Mesenchymal stem cell (in vitro differentiated cells and primary cell): ENCODE results near the gene ACSS1.

ENCODE experiments used
- DNase-seq: peaks from one replicate; pipeline ENCODE4 v3.0.0-alpha.2; 2013
- H2AFZ ChIP-seq: one replicate; pipeline ENCODE4 v1.6.1; 2013; ENCODE audit warnings: low read depth, mild to moderate bottlenecking, control low read depth, inconsistent platforms, low read length, moderate library complexity
- H2AK5ac ChIP-seq: 2 replicates; pipeline ENCODE4 v1.6.1; 2013; ENCODE audit warnings: low read length, moderate library complexity, mild to moderate bottlenecking, inconsistent platforms; ENCODE audit not compliant: severe bottlenecking
- H2BK120ac ChIP-seq: one replicate; pipeline ENCODE4 v1.6.1; 2013; ENCODE audit warnings: low read depth, mild to moderate bottlenecking, inconsistent platforms, low read length, moderate library complexity
- H2BK12ac ChIP-seq, 2 experiments: one replicate each; pipeline ENCODE4 v1.6.1; 2013; ENCODE audit warnings: inconsistent platforms in 2 of 2, low read length in 2 of 2, mild to moderate bottlenecking in 2 of 2, moderate library complexity in 2 of 2, control low read depth in 1 of 2
- H2BK15ac ChIP-seq: one replicate; pipeline ENCODE4 v1.6.1; 2013; ENCODE audit warnings: mild to moderate bottlenecking, low read depth, inconsistent platforms; ENCODE audit not compliant: poor library complexity, severe bottlenecking
- H2BK5ac ChIP-seq: 2 replicates; pipeline ENCODE4 v1.6.1; 2013; ENCODE audit warnings: low read depth, mild to moderate bottlenecking, low read length, control low read depth, inconsistent platforms; ENCODE audit not compliant: poor library complexity, severe bottlenecking
- H3K14ac ChIP-seq, 2 experiments: one replicate each; pipeline ENCODE4 v1.6.1; 2013; ENCODE audit warnings: inconsistent platforms in 2 of 2, low read length in 2 of 2, control low read depth in 1 of 2, mild to moderate bottlenecking in 1 of 2, moderate library complexity in 1 of 2
- H3K18ac ChIP-seq, 2 experiments: one replicate each; pipeline ENCODE4 v1.6.1; 2013; ENCODE audit warnings: inconsistent platforms in 2 of 2, low read length in 2 of 2, control low read depth in 1 of 2, low read depth in 1 of 2, mild to moderate bottlenecking in 1 of 2
- H3K23ac ChIP-seq, 2 experiments: one replicate each; pipeline ENCODE4 v1.6.1; 2013; ENCODE audit warnings: inconsistent platforms in 2 of 2, low read length in 2 of 2, mild to moderate bottlenecking in 2 of 2, moderate library complexity in 2 of 2, control low read depth in 1 of 2
- H3K27ac ChIP-seq: 2 replicates; pipeline ENCODE4 v1.5.1; 2013; ENCODE audit warnings: mild to moderate bottlenecking, moderate library complexity, low read length, control low read depth, inconsistent platforms; ENCODE audit not compliant: poor library complexity, severe bottlenecking
- H3K27me3 ChIP-seq, 2 experiments: 2 replicates each; pipeline versions ENCODE4 v1.6.1 to v1.7.0; 2013; ENCODE audit warnings: low read length in 2 of 2, mild to moderate bottlenecking in 2 of 2, moderate library complexity in 2 of 2, control low read depth in 1 of 2, inconsistent platforms in 1 of 2; ENCODE audit not compliant: control insufficient read depth in 1 of 2, insufficient read depth in 1 of 2
- H3K36me3 ChIP-seq, 2 experiments: 2 replicates each; pipeline versions ENCODE4 v1.6.1 to v1.7.0; 2013; ENCODE audit warnings: low read length in 2 of 2, control low read depth in 1 of 2, inconsistent platforms in 1 of 2, low read depth in 1 of 2, mild to moderate bottlenecking in 1 of 2; ENCODE audit not compliant: insufficient read depth in 2 of 2, control insufficient read depth in 1 of 2
- H3K4ac ChIP-seq, 2 experiments: one replicate each; pipeline ENCODE4 v1.6.1; 2013; ENCODE audit warnings: inconsistent platforms in 2 of 2, low read length in 2 of 2, mild to moderate bottlenecking in 2 of 2, moderate library complexity in 2 of 2, control low read depth in 1 of 2, low read depth in 1 of 2
- H3K4me1 ChIP-seq: 2 replicates; pipeline ENCODE4 v1.6.1; 2013; ENCODE audit warnings: low read depth, low read length, control low read depth; ENCODE audit not compliant: control insufficient read depth, insufficient read depth
- H3K4me2 ChIP-seq: 2 replicates; pipeline ENCODE4 v1.6.1; 2013; ENCODE audit warnings: low read length, mild to moderate bottlenecking, inconsistent platforms; ENCODE audit not compliant: poor library complexity, severe bottlenecking
- H3K4me3 ChIP-seq, 2 experiments: 2 replicates each; pipeline versions ENCODE4 v1.5.1 to v1.7.0; 2013; ENCODE audit warnings: low read length in 2 of 2, mild to moderate bottlenecking in 2 of 2, control low read depth in 1 of 2, low read depth in 1 of 2; ENCODE audit not compliant: insufficient read depth in 1 of 2
- H3K79me1 ChIP-seq: replicated peaks from 2 replicates; pipeline ENCODE4 v1.6.1; 2013; ENCODE audit warnings: mild to moderate bottlenecking, control low read depth, low read length, inconsistent platforms; ENCODE audit not compliant: poor library complexity, severe bottlenecking
- H3K9ac ChIP-seq: 2 replicates; pipeline ENCODE4 v1.7.0; 2013; ENCODE audit warnings: mild to moderate bottlenecking, low read length, moderate library complexity
- H3K9me3 ChIP-seq: 2 replicates; pipeline ENCODE4 v1.7.0; 2013; ENCODE audit warnings: mild to moderate bottlenecking, low read length; ENCODE audit not compliant: control insufficient read depth
- H4K8ac ChIP-seq: one replicate; pipeline ENCODE4 v1.6.1; 2013; ENCODE audit warnings: inconsistent platforms, mild to moderate bottlenecking, low read length, moderate library complexity
- H4K91ac ChIP-seq: one replicate; pipeline ENCODE4 v1.6.1; 2013; ENCODE audit warnings: mild to moderate bottlenecking, low read length, inconsistent platforms
- WGBS: methylation state at CpG from one replicate; pipeline ENCODE4 v1.1.7; 2013; ENCODE audit warnings: mixed read lengths; 5-methylcytosine and 5-hydroxymethylcytosine counted together

The ACSS1 gene

DNA sequence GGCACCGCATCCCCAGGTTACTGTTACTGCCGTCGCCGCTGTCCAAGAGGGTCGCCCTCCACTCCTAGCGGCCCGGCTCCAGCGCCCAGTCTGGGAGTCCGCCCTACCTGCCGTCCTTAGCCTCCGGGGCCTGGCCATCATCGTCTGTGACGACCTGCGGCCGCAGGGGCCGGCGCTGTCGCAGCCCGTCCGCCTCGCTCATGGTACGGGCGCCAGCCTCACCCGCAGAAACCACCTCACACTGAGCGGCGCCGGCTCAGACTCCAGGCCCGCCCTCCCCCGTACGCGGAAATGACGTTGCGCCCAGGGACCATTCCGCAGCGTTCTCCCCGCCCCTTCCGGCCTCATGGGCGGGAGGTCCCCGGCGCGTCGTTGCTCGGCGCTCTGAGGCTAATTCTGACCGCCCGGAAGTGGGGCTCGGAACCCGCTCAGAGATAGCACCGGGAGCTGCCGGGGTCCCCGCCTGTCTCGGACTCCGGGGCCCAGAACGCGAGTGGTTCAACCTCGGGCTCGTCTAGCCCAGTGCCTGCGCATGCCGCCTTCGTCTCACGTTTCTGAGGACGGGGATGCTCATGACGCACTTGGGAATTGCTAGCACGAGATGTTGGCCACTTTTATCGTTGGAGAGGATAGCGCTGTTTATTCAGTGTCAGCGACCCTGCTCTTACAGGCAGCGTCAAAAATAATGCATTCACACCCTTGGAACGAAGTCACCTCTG lies 65.3 kb downstream of the ACSS1 start, which contains the start of gene APMAP:
APMAP (minus strand) TSS at position 265 of the 719 bp plus-strand sequence; CDS start at position 202, 63 bp downstream.
- Histone ChIP-seq H3K4me3 (peak within 1 kb of the TSS; percentile 92 to 98), H2BK5ac (no peak within 1 kb of the TSS), H3K36me3 (peaks cover 0 to 3% of the 10 kb centered on the region in 2 experiments), H2BK12ac (peak within 1 kb of the TSS; percentile 23 to 54), H3K27me3 (no peaks in the 10 kb centered on the region), H3K9ac (peak within 1 kb of the TSS; percentile 93), H3K14ac (peak within 1 kb of the TSS in 1 of 2 experiments; percentile 90), H2BK120ac (no peak within 1 kb of the TSS), H2AK5ac (peak within 1 kb of the TSS; percentile 13), H3K4me2 (peak within 1 kb of the TSS; percentile 95), H3K79me1 (peaks cover 26% of the 10 kb centered on the region), H2BK15ac (peak within 1 kb of the TSS; percentile 44), H3K4ac (peak within 1 kb of the TSS; percentile 61 to 65), H3K9me3 (no peaks in the 10 kb centered on the region), H4K91ac (peak within 1 kb of the TSS; percentile 83), H3K4me1 (peaks cover 14% of the 10 kb centered on the region), H4K8ac (peak within 1 kb of the TSS; percentile 97), H2AFZ (peak within 1 kb of the TSS; percentile 96), H3K23ac (peak within 1 kb of the TSS in 1 of 2 experiments; percentile 95), H3K27ac (peak within 1 kb of the TSS; percentile 67), H3K18ac (peak within 1 kb of the TSS; percentile 75 to 96)
- peak; percentile 94 for DNase-seq
- under 1% methylated on average over 69 of the region's 69 CpGs for WGBS

DNA sequence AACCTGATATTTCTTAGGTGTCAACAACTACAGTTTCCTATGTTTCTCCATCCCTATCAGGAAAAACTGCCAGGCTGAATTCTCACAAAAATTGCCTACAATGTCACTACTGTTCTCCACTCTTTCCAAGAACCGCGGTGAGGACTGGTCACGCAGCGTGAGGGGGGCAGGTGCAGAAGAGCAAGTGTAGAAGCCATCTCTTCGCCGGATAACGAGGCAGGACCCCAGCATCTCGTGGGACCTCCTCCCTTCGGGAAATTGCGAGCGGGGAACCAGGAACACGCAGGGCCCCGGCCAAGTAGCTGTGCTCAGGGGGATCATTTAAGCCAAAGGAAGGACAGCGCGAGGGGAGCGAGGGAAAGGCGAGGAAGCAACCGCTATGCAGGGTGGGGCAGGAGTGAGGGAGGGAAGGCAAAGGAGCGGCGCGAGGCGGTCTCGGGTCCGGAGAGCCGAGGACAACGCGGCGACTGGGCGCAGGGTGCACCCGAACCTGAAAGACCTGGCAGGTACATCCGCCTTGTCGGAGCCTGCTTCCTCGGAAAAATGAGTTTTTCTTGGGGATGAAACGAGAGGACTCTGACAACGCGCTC lies 65.9 kb downstream of the ACSS1 start:
- under 1% methylated on average over 31 of the region's 36 CpGs for WGBS
- H2BK15ac ChIP-seq, result no peak overlapping the region
- H3K79me1 ChIP-seq, result peaks cover 30% of the 10 kb centered on the region
- H3K4ac ChIP-seq, result peak overlapping the region; percentile 61 to 65
- H3K27ac ChIP-seq, result peak overlapping the region; percentile 13
- H2BK120ac ChIP-seq, result no peak overlapping the region
- H4K91ac ChIP-seq, result no peak overlapping the region
- peak overlapping the region; percentile 95 for H3K4me2 ChIP-seq
- peak overlapping the region; percentile 92 to 98 for H3K4me3 ChIP-seq
- H3K23ac ChIP-seq, result peak overlapping the region in 1 of 2 experiments; percentile 95
- H3K36me3 ChIP-seq, result peaks cover 0 to 3% of the 10 kb centered on the region in 2 experiments
- no peaks in the 10 kb centered on the region for H3K9me3 ChIP-seq
- peak; percentile 44 for DNase-seq
- H2AK5ac ChIP-seq, result no peak overlapping the region
- peak overlapping the region; percentile 96 for H2AFZ ChIP-seq
- no peak overlapping the region for H2BK5ac ChIP-seq
- no peaks in the 10 kb centered on the region for H3K27me3 ChIP-seq
- H3K4me1 ChIP-seq, result peaks cover 14% of the 10 kb centered on the region
- H2BK12ac ChIP-seq, result no peak overlapping the region
- H4K8ac ChIP-seq, result peak overlapping the region; percentile 39
- H3K14ac ChIP-seq, result peak overlapping the region in 1 of 2 experiments; percentile 90
- peak overlapping the region; percentile 75 to 96 for H3K18ac ChIP-seq
- peak overlapping the region; percentile 93 for H3K9ac ChIP-seq

DNA sequence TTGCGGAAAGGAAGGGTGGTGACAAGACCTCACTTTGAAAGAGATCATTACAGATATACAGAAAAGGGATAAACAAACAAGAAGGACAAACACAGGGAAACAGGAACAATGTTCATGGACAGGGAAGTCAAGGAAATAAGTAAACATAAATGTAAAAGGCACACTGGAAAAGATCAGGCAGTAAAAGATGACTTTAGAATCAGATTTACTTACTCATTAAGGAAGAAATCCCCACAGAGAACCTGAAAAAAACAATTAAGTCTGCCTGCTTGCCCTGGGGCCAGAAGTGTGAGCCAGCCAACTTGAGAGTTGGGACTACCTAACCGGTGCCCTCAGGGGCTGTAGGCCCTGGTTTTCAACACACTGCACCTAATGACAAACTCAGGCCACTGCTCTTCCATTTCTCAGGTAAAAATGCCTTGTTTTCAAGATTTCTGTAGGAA lies 67.1 kb downstream of the ACSS1 start:
- no peak overlapping the region for H3K23ac ChIP-seq
- peaks cover 9% of the 10 kb centered on the region for H3K4me1 ChIP-seq
- no peak overlapping the region for H2BK120ac ChIP-seq
- H3K18ac ChIP-seq, result no peak overlapping the region
- H3K4ac ChIP-seq, result no peak overlapping the region
- H4K8ac ChIP-seq, result no peak overlapping the region
- H3K27me3 ChIP-seq, result no peaks in the 10 kb centered on the region
- H2AK5ac ChIP-seq, result no peak overlapping the region
- no peak overlapping the region for H3K27ac ChIP-seq
- H3K9me3 ChIP-seq, result no peaks in the 10 kb centered on the region
- no peak overlapping the region for H3K9ac ChIP-seq
- H3K79me1 ChIP-seq, result peaks cover 40% of the 10 kb centered on the region
- H3K36me3 ChIP-seq, result peaks cover 0 to 4% of the 10 kb centered on the region in 2 experiments
- H4K91ac ChIP-seq, result no peak overlapping the region
- WGBS, result 100% methylated on average over 1 of the region's 2 CpGs
- no peak overlapping the region for H2AFZ ChIP-seq
- H2BK15ac ChIP-seq, result no peak overlapping the region
- no peak overlapping the region for H3K14ac ChIP-seq
- peak overlapping the region in 1 of 2 experiments; percentile 92 for H3K4me3 ChIP-seq
- H3K4me2 ChIP-seq, result no peak overlapping the region
- no peak overlapping the region for H2BK5ac ChIP-seq
- no peak overlapping the region for H2BK12ac ChIP-seq
- no peak for DNase-seq

DNA sequence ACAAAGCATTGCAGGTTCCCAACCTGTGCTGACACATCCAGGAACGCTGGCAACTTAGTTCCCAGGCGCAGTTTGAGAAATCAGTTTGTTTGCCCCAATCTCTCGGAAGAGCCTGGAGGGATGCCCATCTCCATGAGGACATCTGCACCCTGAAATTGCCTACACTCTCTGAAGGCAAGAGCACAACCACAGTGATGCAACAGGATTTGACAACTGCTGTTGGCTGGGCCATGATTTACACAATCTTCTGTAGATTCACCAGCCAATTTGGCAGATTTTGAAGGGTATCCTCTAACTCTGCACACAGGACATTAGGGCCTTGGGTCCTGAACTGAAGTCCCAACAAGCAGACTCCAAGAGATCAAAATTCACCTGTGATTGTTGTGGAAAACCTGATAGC lies 68.8 kb downstream of the ACSS1 start:
- Histone ChIP-seq H3K9me3 (no peaks in the 10 kb centered on the region), H3K79me1 (peaks cover 49% of the 10 kb centered on the region), H2AFZ (no peak overlapping the region), H3K27me3 (no peaks in the 10 kb centered on the region), H3K9ac (no peak overlapping the region), H2BK15ac (no peak overlapping the region), H3K23ac (no peak overlapping the region), H4K8ac (no peak overlapping the region), H3K4ac (no peak overlapping the region), H3K4me2 (no peak overlapping the region), H2BK120ac (no peak overlapping the region), H3K4me3 (no peak overlapping the region), H2AK5ac (no peak overlapping the region), H3K4me1 (peaks cover 3% of the 10 kb centered on the region), H4K91ac (no peak overlapping the region), H3K14ac (no peak overlapping the region), H2BK5ac (no peak overlapping the region), H2BK12ac (no peak overlapping the region), H3K36me3 (peaks cover 0 to 7% of the 10 kb centered on the region in 2 experiments), H3K18ac (no peak overlapping the region), H3K27ac (no peak overlapping the region)
- DNase-seq, result no peak
- 97% methylated on average over 3 of the region's 3 CpGs for WGBS
